PC-3 (cell line): Measurements from ENCODE around the gene KRT81. TPM values are rescaled to one million over a fixed set of nuclear protein-coding genes. Genes with fewer than 3 reads are reported as not detected.
"Not testable (repeated sequence)": the region's sequence is repeated elsewhere in the genome, so short reads cannot be mapped to it uniquely, and the experiment has no call there.

ENCODE experiments used
- ATAC-seq: fragments of 200-7000 bp; cut with Tn5 transposase; 2 replicates; pipeline ENCODE4 v1.9.1; 2020; ENCODE audit warnings: mild to moderate bottlenecking, moderate library complexity
- BruUV-seq: library from RNA; stranded (reverse); fragments of 400-500 nt; replicated peaks from 2 replicates; lab custom pipeline; 2021; lab: Mats Ljungman, UMichigan
- CTCF ChIA-PET: fragments of 300-600 bp; sonication (Branson Sonifier 250); formaldehyde crosslinking; loops from one replicate; lab custom pipeline; 2022; ENCODE audit warnings: antibody characterized with exemption; lab: Charles Lee
- POLR2A ChIA-PET: fragments of 300-600 bp; sonication (Branson Sonifier 250); formaldehyde crosslinking; loops from one replicate; lab custom pipeline; 2022; ENCODE audit warnings: antibody characterized with exemption; ENCODE audit not compliant: unreplicated experiment; lab: Charles Lee
- DNase-seq: peaks from one replicate; pipeline ENCODE4 v3.0.0-alpha.2; 2015
- H2AFZ ChIP-seq: fragments of 300-600 bp; sonication (generic); 2 replicates; pipeline ENCODE4 v1.6.0; 2016; ENCODE audit warnings: antibody characterized with exemption, low read length
- H3F3A ChIP-seq: fragments of 300-600 bp; sonication (generic); one replicate; pipeline ENCODE4 v1.6.0; 2017; ENCODE audit warnings: antibody characterized with exemption, low read length, control low read depth, mild to moderate bottlenecking; ENCODE audit not compliant: unreplicated experiment
- H3K27ac ChIP-seq: fragments of 300-600 bp; sonication (generic); 2 replicates; pipeline ENCODE4 v1.5.1; 2016; ENCODE audit warnings: mild to moderate bottlenecking, low read length
- H3K27me3 ChIP-seq: fragments of 300-600 bp; sonication (generic); 2 replicates; pipeline ENCODE4 v1.6.1; 2016; ENCODE audit warnings: low read length, mixed read lengths
- H3K36me3 ChIP-seq: fragments of 300-600 bp; sonication (generic); 2 replicates; pipeline ENCODE4 v1.6.1; 2016; ENCODE audit warnings: low read depth, mixed run types, low read length, mixed read lengths
- H3K4me1 ChIP-seq: fragments of 300-600 bp; sonication (generic); 2 replicates; pipeline ENCODE4 v1.5.1; 2016; ENCODE audit warnings: low read length; ENCODE audit not compliant: insufficient read depth
- H3K4me2 ChIP-seq: fragments of 300-600 bp; sonication (generic); 2 replicates; pipeline ENCODE4 v1.6.0; 2016; ENCODE audit warnings: low read length
- H3K4me3 ChIP-seq: fragments of 300-600 bp; sonication (generic); 2 replicates; pipeline ENCODE4 v1.5.1; 2016; ENCODE audit warnings: mild to moderate bottlenecking, low read length, mixed read lengths
- H3K79me2 ChIP-seq: fragments of 300-600 bp; sonication (generic); 2 replicates; pipeline ENCODE4 v1.6.1; 2017; ENCODE audit warnings: low read length, mixed read lengths
- H3K9ac ChIP-seq: fragments of 300-600 bp; sonication (generic); 2 replicates; pipeline ENCODE4 v1.6.0; 2016; ENCODE audit warnings: mild to moderate bottlenecking, low read length
- H3K9me2 ChIP-seq: fragments of 300-600 bp; sonication (generic); replicated peaks from 2 replicates; pipeline ENCODE4 v1.6.1; 2016; ENCODE audit warnings: mixed run types, low read length, mixed read lengths
- H3K9me3 ChIP-seq: fragments of 300-600 bp; sonication (generic); 2 replicates; pipeline ENCODE4 v1.6.1; 2016; ENCODE audit warnings: low read length, mixed read lengths
- H4K20me1 ChIP-seq: fragments of 300-600 bp; sonication (generic); 2 replicates; pipeline ENCODE4 v1.6.1; 2016; ENCODE audit warnings: low read length, mixed read lengths
- CTCF ChIP-seq: fragments of 300-600 bp; sonication (generic); conservative IDR thresholded peaks from 2 replicates; pipeline ENCODE4 v1.5.1; 2017; ENCODE audit warnings: antibody characterized with exemption, low read depth, mild to moderate bottlenecking, low read length
- EZH2 ChIP-seq: fragments of 300-600 bp; sonication (generic); IDR thresholded peaks from one replicate; pipeline ENCODE4 v1.6.1; 2017; ENCODE audit warnings: antibody characterized with exemption, mild to moderate bottlenecking, low read length; ENCODE audit not compliant: unreplicated experiment
- EZH2phosphoT487 ChIP-seq: fragments of 300-600 bp; sonication (generic); IDR thresholded peaks from 2 replicates; pipeline ENCODE4 v1.6.1; 2018; ENCODE audit warnings: mild to moderate bottlenecking, antibody characterized with exemption, low read length, borderline replicate concordance
- intact Hi-C: fragments of 100-400 bp; cut with micrococcal nuclease; formaldehyde crosslinking; loops from 2 replicates; pipeline ENCODE4 v1.9.0; 2023
- total RNA-seq: library from RNA; depleted of rRNA; stranded (reverse); fragments of >200 nt; gene quantifications from 2 replicates; pipeline ENCODE4 v1.2.3, GENCODE V29; 2014

The KRT81 gene
- total RNA-seq, 1 experiment from 2014 or later: 1,688 TPM

GRCh38 chr12:52286857-52287785 lies 4.2 kb downstream of the KRT81 start:
- POLR2A ChIA-PET: not testable (repeated sequence)
- Histone ChIP-seq H3K4me1 (peaks cover 42% of the 10 kb centered on the region), H3K27ac (peak overlapping the region; percentile 98)

GRCh38 chr12:52285851-52286530 lies 5.3 kb downstream of the KRT81 start:
- Histone ChIP-seq H3K9me3 (no peaks in the 10 kb centered on the region), H3K27ac (peak overlapping the region; percentile 98), H3K4me2 (peak overlapping the region; percentile 88), H3K4me3 (peak overlapping the region; percentile 74), H3K9ac (peak overlapping the region; percentile 80), H3K79me2 (peaks cover 29% of the 10 kb centered on the region), H3K27me3 (no peaks in the 10 kb centered on the region), H3K36me3 (peaks cover 24% of the 10 kb centered on the region), H2AFZ (no peak overlapping the region), H3F3A (peaks cover 22% of the 10 kb centered on the region), H4K20me1 (peaks cover 22% of the 10 kb centered on the region), H3K9me2 (no peaks in the 10 kb centered on the region), H3K4me1 (peaks cover 53% of the 10 kb centered on the region)
- no peak for ATAC-seq
- BruUV-seq: TSS peak; percentile 2
- ChIA-PET POLR2A (interaction anchor here (1.2 kb wide), 1 partner anchor 138 kb away, joined by 6 read pairs; no protein-coding TSS in a partner anchor), CTCF (interaction anchor here (0.6 to 1.4 kb wide), 2 partner anchors 42 to 661 kb away, joined by 3 read pairs; no protein-coding TSS in a partner anchor)
- peak; percentile 22 for DNase-seq
- TF ChIP-seq EZH2: no peak
- no peak for TF ChIP-seq CTCF
- TF ChIP-seq EZH2phosphoT487: no peak
- intact Hi-C loops: no loop called here

More at GRCh38 chr12:52286857-52287785, 4.2 kb downstream of the KRT81 start:
- BruUV-seq: TSS peak; percentile 80
- Histone ChIP-seq H4K20me1 (peaks cover 22% of the 10 kb centered on the region), H3K4me2 (peak overlapping the region; percentile 88), H3K9ac (peak overlapping the region; percentile 80), H3K79me2 (peaks cover 29% of the 10 kb centered on the region), H3K4me3 (peak overlapping the region; percentile 74), H3K36me3 (peaks cover 24% of the 10 kb centered on the region), H3F3A (peaks cover 16% of the 10 kb centered on the region)
- intact Hi-C loops, H3K9me3 ChIP-seq, H3K9me2 ChIP-seq, H2AFZ ChIP-seq, H3K27me3 ChIP-seq: not testable (repeated sequence)
- CTCF ChIA-PET: interaction anchor here (0.6 to 1.4 kb wide), 2 partner anchors 40 to 660 kb away, joined by 3 read pairs; no protein-coding TSS in a partner anchor
- ATAC-seq: peak; percentile 1; the same call in 1 of the 2 replicates
- TF ChIP-seq CTCF: peak; percentile 46
- DNase-seq: peak; percentile 38
